K562 (cell line): ENCODE measurements around the gene LRRC49. TPM values are rescaled to one million over a fixed set of nuclear protein-coding genes. Genes with fewer than 3 reads are reported as not detected.
"Not testable (repeated sequence)": the region's sequence is repeated elsewhere in the genome, so short reads cannot be mapped to it uniquely, and the experiment has no call there.

ENCODE experiments used
- ATAC-seq: fragments of 200-7000 bp; cut with Tn5 transposase; 3 replicates; pipeline ENCODE4 v1.9.1; 2020; ENCODE audit warnings: moderate library complexity
- BruUV-seq: library from RNA; stranded (reverse); fragments of 400-500 nt; replicated peaks from 2 replicates; lab custom pipeline; 2021; lab: Mats Ljungman, UMichigan
- CTCF ChIA-PET: fragments of 300-600 bp; formaldehyde crosslinking; extraction: SDS; loops from one replicate; lab custom pipeline; 2021; ENCODE audit warnings: low intra/inter-chr PET ratio; lab: Yijun Ruan, JAX
- POLR2A ChIA-PET: fragments of 300-600, 350-650 bp; sonication (Branson Sonifier 250); formaldehyde crosslinking; extraction: SDS; loops from one replicate; lab custom pipeline; 2021; ENCODE audit warnings: antibody characterized with exemption, inconsistent platforms; lab: Yijun Ruan, JAX
- DNase-seq, 4 experiments: peaks; one replicate each; pipeline versions ENCODE4 v3.0.0 to v3.0.0-alpha.2; 2011 to 2018; ENCODE audit warnings: low spot score in 3 of 4, mixed read lengths in 3 of 4; ENCODE audit errors: extremely low read depth in 1 of 4
- FAIRE-seq: peaks from 2 replicates; lab custom pipeline; 2011; peaks lifted over from hg19 to GRCh38; lab: Jason Lieb, UNC
- H2AFZ ChIP-seq: 2 replicates; pipeline ENCODE4 v1.6.0; 2011; ENCODE audit warnings: low read depth, low read length, control low read depth, inconsistent platforms
- H3K27ac ChIP-seq: fragments of 200-600 bp; 3 replicates; pipeline ENCODE4 v1.8.0; 2011; ENCODE audit warnings: low read depth, mild to moderate bottlenecking, control low read depth, inconsistent platforms, low read length, moderate library complexity, mixed read lengths; ENCODE audit errors: extremely low read depth
- H3K27me3 ChIP-seq, 2 experiments: fragments of 300-600 bp in 1 of 2; 2 replicates in 1 of 2; 3 replicates in 1 of 2; pipeline versions ENCODE4 v1.6.0 to v1.8.0; 2011; ENCODE audit warnings: inconsistent platforms in 2 of 2, low read length in 2 of 2, mild to moderate bottlenecking in 1 of 2, mixed read lengths in 1 of 2, moderate library complexity in 1 of 2; ENCODE audit not compliant: control insufficient read depth in 2 of 2, insufficient read depth in 2 of 2
- H3K36me3 ChIP-seq: fragments of 300-600 bp; 3 replicates; pipeline ENCODE4 v1.8.0; 2011; ENCODE audit warnings: mild to moderate bottlenecking, low read length, inconsistent platforms; ENCODE audit not compliant: control insufficient read depth, insufficient read depth
- H3K4me1 ChIP-seq, 2 experiments: fragments of 200-600 bp in 1 of 2; replicated peaks in 1 of 2; 2 replicates in 1 of 2; 3 replicates in 1 of 2; pipeline versions ENCODE4 v1.5.1 to v1.8.0; 2011; ENCODE audit warnings: inconsistent platforms in 2 of 2, low read length in 2 of 2, mild to moderate bottlenecking in 1 of 2, mixed read lengths in 1 of 2, moderate library complexity in 1 of 2; ENCODE audit not compliant: control insufficient read depth in 2 of 2, insufficient read depth in 2 of 2
- H3K4me2 ChIP-seq: 2 replicates; pipeline ENCODE4 v1.6.1; 2011; ENCODE audit warnings: low read length, control low read depth, inconsistent platforms, mixed read lengths; ENCODE audit not compliant: insufficient read depth
- H3K4me3 ChIP-seq: fragments of 200-600 bp; sonication (generic), shearing (Covaris generic); 2 replicates; pipeline ENCODE4 v1.5.1; 2016; ENCODE audit warnings: control low read depth, inconsistent platforms
- H3K79me2 ChIP-seq: fragments of 200-600 bp; 3 replicates; pipeline ENCODE4 v1.8.0; 2011; ENCODE audit warnings: low read length, inconsistent platforms; ENCODE audit not compliant: control insufficient read depth, insufficient read depth
- H3K9ac ChIP-seq, 2 experiments: 2 replicates each; pipeline versions ENCODE4 v1.6.0 to v1.6.1; 2011; ENCODE audit warnings: low read depth in 2 of 2, low read length in 2 of 2, control low read depth in 1 of 2, inconsistent platforms in 1 of 2, mild to moderate bottlenecking in 1 of 2, mixed read lengths in 1 of 2; ENCODE audit not compliant: insufficient read depth in 1 of 2
- H3K9me1 ChIP-seq: one replicate; pipeline ENCODE4 v1.6.0; 2011; ENCODE audit warnings: inconsistent platforms, mild to moderate bottlenecking, low read length, moderate library complexity; ENCODE audit not compliant: control insufficient read depth, insufficient read depth
- H3K9me3 ChIP-seq: replicated peaks from 2 replicates; pipeline ENCODE4 v1.5.1; 2011; ENCODE audit warnings: low read depth, low read length, inconsistent platforms; ENCODE audit not compliant: control insufficient read depth, insufficient read depth
- H4K20me1 ChIP-seq: replicated peaks from 2 replicates; pipeline ENCODE4 v1.6.1; 2011; ENCODE audit warnings: low read length, inconsistent platforms, mixed read lengths; ENCODE audit not compliant: control insufficient read depth, insufficient read depth
- CHD1 ChIP-seq: fragments of 200-600 bp; sonication (generic); IDR thresholded peaks from one replicate; pipeline ENCODE4 v1.6.1; 2012; ENCODE audit warnings: mild to moderate bottlenecking, moderate library complexity, low read length, inconsistent platforms
- RB1 ChIP-seq: fragments of 450-650 bp; IDR thresholded peaks from 2 replicates; pipeline ENCODE4 v1.6.1; 2017; ENCODE audit warnings: low read depth, mild to moderate bottlenecking
- RBBP5 ChIP-seq: fragments of 200-600 bp; sonication (generic); IDR thresholded peaks from 2 replicates; pipeline ENCODE4 v1.6.1; 2012; ENCODE audit warnings: borderline replicate concordance, mild to moderate bottlenecking, low read length, control low read depth, inconsistent platforms; ENCODE audit not compliant: insufficient read depth, poor library complexity, severe bottlenecking
- ZC3H8 ChIP-seq: fragments of 450-650 bp; IDR thresholded peaks from 2 replicates; pipeline ENCODE4 v1.6.1; 2017
- ZNF316 ChIP-seq: fragments of 450-650 bp; IDR thresholded peaks from 2 replicates; pipeline ENCODE4 v1.6.1; 2016
- ZSCAN29 ChIP-seq: fragments of 450-650 bp; IDR thresholded peaks from 2 replicates; pipeline ENCODE4 v1.6.1; 2017
- WGBS: fragments of 100-300 bp; shearing (Covaris generic); methylation state at CpG from one replicate; pipeline ENCODE4 v1.1.6; 2016; ENCODE audit warnings: low coverage, mixed read lengths; ENCODE audit not compliant: insufficient coverage; ENCODE audit errors: missing lambda C conversion rate; 5-methylcytosine and 5-hydroxymethylcytosine counted together
- in situ Hi-C: fragments of 300-500 bp; cut with MboI; formaldehyde crosslinking; loops from 4 replicates; pipeline ENCODE4 v1.15.0; 2018; ENCODE audit warnings: inconsistent platforms, mixed read lengths
- intact Hi-C: fragments of 100-400 bp; cut with micrococcal nuclease; formaldehyde crosslinking; loops from 2 replicates; pipeline ENCODE4 v1.14.2; 2022
- polyA plus RNA-seq, 8 experiments: library from polyadenylated mRNA; depleted of rRNA in 4 of 8; stranded (reverse) in 5 of 8; unstranded in 3 of 8; fragments of >200 nt; fragmentation: Nextera tagmentation in 2 of 8; fragmentation: Illumina TruSeq in 1 of 8; extraction: Ambion mirVana in 2 of 8; extraction: Trizol in 1 of 8; gene quantifications; 2 replicates each; pipeline versions ENCODE4 v1.2.1 to v1.2.3, GENCODE V29; 2011 to 2014; ENCODE audit warnings: inconsistent platforms in 1 of 8, missing spikeins in 1 of 8
- total RNA-seq, 7 experiments: library from RNA; depleted of rRNA in 6 of 7; stranded (reverse); fragments of >200 nt in 6 of 7; fragmentation: Illumina TruSeq in 2 of 7; extraction: Trizol in 2 of 7; gene quantifications; 2 replicates each; pipeline versions ENCODE4 v1.2.1 to v1.2.3, GENCODE V29; 2011 to 2021; ENCODE audit warnings: low replicate concordance in 1 of 7
- TF ChIP-seq, protein P1 (sequence below): fragments of 250-450 bp; sonication (Bioruptor Pico); IDR thresholded peaks from 2 replicates; pipeline ENCODE4 v1.5.0; 2020; ENCODE audit warnings: mild to moderate bottlenecking

The LRRC49 gene
- total and polyA plus RNA-seq, 9 of the 15 experiments (the other 6 are each of a cell fraction or from before 2014, with no cell fraction given) = 0.32 TPM; not detected in 8

GRCh38 chr15:71003319-71003718, 110.7 kb downstream of the LRRC49 start:
- no peak overlapping the region for H3K9ac ChIP-seq
- BruUV-seq = no TSS peak
- ChIA-PET POLR2A (no interaction called here), CTCF (no interaction called here)
- in situ Hi-C loops = no loop called here
- DNase-seq = no peak
- no peaks in the 10 kb centered on the region for H4K20me1 ChIP-seq
- H2AFZ ChIP-seq = no peak overlapping the region
- no peak overlapping the region for H3K4me2 ChIP-seq
- H3K9me1 ChIP-seq = no peaks in the 10 kb centered on the region
- H3K4me3 ChIP-seq = no peak overlapping the region
- H3K4me1 ChIP-seq = no peaks in the 10 kb centered on the region
- H3K9me3 ChIP-seq = no peaks in the 10 kb centered on the region
- intact Hi-C loops = no loop called here
- ATAC-seq = no peak
- no peak for FAIRE-seq
- no peaks in the 10 kb centered on the region for H3K79me2 ChIP-seq
- H3K36me3 ChIP-seq = no peaks in the 10 kb centered on the region
- H3K27ac ChIP-seq = no peak overlapping the region
- H3K27me3 ChIP-seq = no peaks in the 10 kb centered on the region
- TF ChIP-seq RB1 = no peak
- no peak for TF ChIP-seq RBBP5
- TF ChIP-seq CHD1 = no peak
- TF ChIP-seq, protein P1, sequence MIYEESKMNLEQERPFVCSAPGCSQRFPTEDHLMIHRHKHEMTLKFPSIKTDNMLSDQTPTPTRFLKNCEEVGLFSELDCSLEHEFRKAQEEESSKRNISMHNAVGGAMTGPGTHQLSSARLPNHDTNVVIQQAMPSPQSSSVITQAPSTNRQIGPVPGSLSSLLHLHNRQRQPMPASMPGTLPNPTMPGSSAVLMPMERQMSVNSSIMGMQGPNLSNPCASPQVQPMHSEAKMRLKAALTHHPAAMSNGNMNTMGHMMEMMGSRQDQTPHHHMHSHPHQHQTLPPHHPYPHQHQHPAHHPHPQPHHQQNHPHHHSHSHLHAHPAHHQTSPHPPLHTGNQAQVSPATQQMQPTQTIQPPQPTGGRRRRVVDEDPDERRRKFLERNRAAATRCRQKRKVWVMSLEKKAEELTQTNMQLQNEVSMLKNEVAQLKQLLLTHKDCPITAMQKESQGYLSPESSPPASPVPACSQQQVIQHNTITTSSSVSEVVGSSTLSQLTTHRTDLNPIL (CRISPR knock-in tag) = no peak
- TF ChIP-seq ZNF316 = no peak
- TF ChIP-seq ZC3H8 = no peak
- no peak for TF ChIP-seq ZSCAN29

GRCh38 chr15:71004506-71004905, 111.9 kb downstream of the LRRC49 start:
- H3K27me3 ChIP-seq, BruUV-seq, H2AFZ ChIP-seq, intact Hi-C loops, CTCF ChIA-PET, H3K4me3 ChIP-seq, POLR2A ChIA-PET, H3K36me3 ChIP-seq, H3K4me2 ChIP-seq, ATAC-seq, H3K9me1 ChIP-seq, H4K20me1 ChIP-seq, H3K9me3 ChIP-seq, H3K27ac ChIP-seq, H3K9ac ChIP-seq, FAIRE-seq, H3K4me1 ChIP-seq, in situ Hi-C loops, DNase-seq, H3K79me2 ChIP-seq: not testable (repeated sequence)
- WGBS = 4% methylated on average over 2 of the region's 4 CpGs
